ENCODE data around the gene DNAJA1.

DNA sequence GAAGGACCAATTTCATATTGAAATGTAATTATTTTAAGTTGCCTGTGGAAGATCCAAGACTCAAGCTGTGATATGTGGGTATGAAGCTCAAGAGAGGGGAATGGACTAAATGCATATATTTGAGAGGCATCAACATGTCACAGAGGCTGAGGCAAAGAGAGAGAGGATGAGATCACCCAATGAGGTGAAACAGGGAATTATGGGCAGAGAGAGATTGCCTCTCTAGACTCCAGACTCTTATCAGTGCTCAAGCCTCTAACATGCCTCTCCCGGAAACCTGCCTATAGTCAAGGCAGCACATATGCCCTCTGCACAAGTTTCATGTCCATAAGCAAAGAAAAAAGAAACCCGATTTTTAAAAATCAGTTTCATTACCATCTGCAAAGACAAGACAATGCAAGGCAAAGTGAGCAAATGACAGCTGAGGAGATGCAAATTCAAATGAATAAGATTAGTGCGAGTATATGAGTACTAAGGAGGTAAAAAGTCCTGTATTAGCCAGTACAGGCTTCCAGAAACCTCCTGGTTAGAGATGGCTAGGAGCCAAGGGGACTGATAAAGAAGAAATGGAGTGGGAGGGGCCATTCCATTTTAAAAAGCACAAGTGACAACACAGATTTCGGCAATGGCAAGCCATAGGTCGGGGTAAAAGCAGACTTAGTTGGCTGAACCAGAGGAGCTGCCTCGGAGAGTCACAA lies 33.0 kb upstream of the DNAJA1 start:
- TF ChIP-seq, protein P1, sequence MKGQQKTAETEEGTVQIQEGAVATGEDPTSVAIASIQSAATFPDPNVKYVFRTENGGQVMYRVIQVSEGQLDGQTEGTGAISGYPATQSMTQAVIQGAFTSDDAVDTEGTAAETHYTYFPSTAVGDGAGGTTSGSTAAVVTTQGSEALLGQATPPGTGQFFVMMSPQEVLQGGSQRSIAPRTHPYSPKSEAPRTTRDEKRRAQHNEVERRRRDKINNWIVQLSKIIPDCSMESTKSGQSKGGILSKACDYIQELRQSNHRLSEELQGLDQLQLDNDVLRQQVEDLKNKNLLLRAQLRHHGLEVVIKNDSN (CRISPR knock-in tag; IDR thresholded peaks at IDR 0.05): no peak
- TF ChIP-seq JUN (CRISPR knock-in tag; IDR thresholded peaks at IDR 0.05): no peak
- no peak for TF ChIP-seq CTCF (IDR thresholded peaks at IDR 0.05)
- no peak for TF ChIP-seq NR3C1 (CRISPR knock-in tag; conservative IDR thresholded peaks at IDR 0.05; ENCODE audit: low read depth)
- TF ChIP-seq ATF3 (CRISPR knock-in tag; conservative IDR thresholded peaks at IDR 0.05): no peak
- no peak for TF ChIP-seq FOXK1 (CRISPR knock-in tag; IDR thresholded peaks at IDR 0.05)
- TF ChIP-seq, protein P2, sequence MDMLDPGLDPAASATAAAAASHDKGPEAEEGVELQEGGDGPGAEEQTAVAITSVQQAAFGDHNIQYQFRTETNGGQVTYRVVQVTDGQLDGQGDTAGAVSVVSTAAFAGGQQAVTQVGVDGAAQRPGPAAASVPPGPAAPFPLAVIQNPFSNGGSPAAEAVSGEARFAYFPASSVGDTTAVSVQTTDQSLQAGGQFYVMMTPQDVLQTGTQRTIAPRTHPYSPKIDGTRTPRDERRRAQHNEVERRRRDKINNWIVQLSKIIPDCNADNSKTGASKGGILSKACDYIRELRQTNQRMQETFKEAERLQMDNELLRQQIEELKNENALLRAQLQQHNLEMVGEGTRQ (CRISPR knock-in tag; IDR thresholded peaks at IDR 0.05): no peak
- no peak for TF ChIP-seq ZBTB21 (CRISPR knock-in tag; IDR thresholded peaks at IDR 0.05; ENCODE audit: borderline replicate concordance)
- no peak for TF ChIP-seq NR1H2 (CRISPR knock-in tag; IDR thresholded peaks at IDR 0.05)

Measured in WTC11 (cell line).